SK-N-SH (cell line): Measurements from ENCODE around the gene TRABD2A.

Source experiments
- CTCF ChIP-seq: fragments of 200-600 bp; sonication (generic); IDR thresholded peaks from 2 replicates; pipeline ENCODE4 v1.6.1; 2017; ENCODE audit warnings: antibody characterized with exemption, mild to moderate bottlenecking, moderate library complexity
- EP300 ChIP-seq, 2 experiments: IDR thresholded peaks; 2 replicates each; pipeline versions ENCODE4 v1.4.0 to v1.6.1; 2012; ENCODE audit warnings: borderline replicate concordance in 1 of 2, low read depth in 1 of 2, low read length in 1 of 2
- FOXJ3 ChIP-seq: sonication (generic); formaldehyde crosslinking; IDR thresholded peaks from 2 replicates; pipeline ENCODE4 v1.5.1; 2020; ENCODE audit warnings: mild to moderate bottlenecking, missing genetic modification reagents
- GATA2 ChIP-seq: sonication (generic); formaldehyde crosslinking; IDR thresholded peaks from 2 replicates; pipeline ENCODE4 v1.5.0; 2020; ENCODE audit warnings: mild to moderate bottlenecking, missing genetic modification reagents

GRCh38 chr2:84924173-84925106, 43.6 kb upstream of the TRABD2A start:
- TF ChIP-seq EP300 (IDR thresholded peaks at IDR 0.05; ENCODE audit: borderline replicate concordance in 1 of 2, low read depth in 1 of 2, low read length in 1 of 2) = no peak
- TF ChIP-seq CTCF = no peak
- no peak for TF ChIP-seq GATA2 (CRISPR knock-in tag)
- no peak for TF ChIP-seq FOXJ3 (CRISPR knock-in tag)
